Hematopoietic multipotent progenitor cell (in vitro differentiated cells): ENCODE measurements around the gene C22orf15. TPM values are rescaled to one million over a fixed set of nuclear protein-coding genes. Genes with fewer than 3 reads are reported as not detected.

Experiments
- DNase-seq, 3 donors: peaks; one replicate each; pipeline ENCODE4 v3.0.0-alpha.2; 2011 to 2015; ENCODE audit warnings: low read depth in 2 of 3, low spot score in 2 of 3
- total RNA-seq: library from RNA; depleted of rRNA; stranded (reverse); fragments of >200 nt; gene quantifications from one replicate; pipeline ENCODE4 v1.2.3, GENCODE V29; 2012

Gene C22orf15
- total RNA-seq, 1 donor, result 1.6 TPM

- no peak for DNase-seq
These were observed 9.5 kb downstream of the C22orf15 start for GRCh38 chr22:23772315-23772648.

GRCh38 chr22:23772649-23773473 lies 10.1 kb downstream of the C22orf15 start, which contains the start of gene MMP11:
Gene MMP11, plus strand, starts transcription at chr22:23772849. Its CDS starts 22 bp downstream, at chr22:23772871.
- peak in 1 of 3 donors; percentile 44 for DNase-seq

DNA sequence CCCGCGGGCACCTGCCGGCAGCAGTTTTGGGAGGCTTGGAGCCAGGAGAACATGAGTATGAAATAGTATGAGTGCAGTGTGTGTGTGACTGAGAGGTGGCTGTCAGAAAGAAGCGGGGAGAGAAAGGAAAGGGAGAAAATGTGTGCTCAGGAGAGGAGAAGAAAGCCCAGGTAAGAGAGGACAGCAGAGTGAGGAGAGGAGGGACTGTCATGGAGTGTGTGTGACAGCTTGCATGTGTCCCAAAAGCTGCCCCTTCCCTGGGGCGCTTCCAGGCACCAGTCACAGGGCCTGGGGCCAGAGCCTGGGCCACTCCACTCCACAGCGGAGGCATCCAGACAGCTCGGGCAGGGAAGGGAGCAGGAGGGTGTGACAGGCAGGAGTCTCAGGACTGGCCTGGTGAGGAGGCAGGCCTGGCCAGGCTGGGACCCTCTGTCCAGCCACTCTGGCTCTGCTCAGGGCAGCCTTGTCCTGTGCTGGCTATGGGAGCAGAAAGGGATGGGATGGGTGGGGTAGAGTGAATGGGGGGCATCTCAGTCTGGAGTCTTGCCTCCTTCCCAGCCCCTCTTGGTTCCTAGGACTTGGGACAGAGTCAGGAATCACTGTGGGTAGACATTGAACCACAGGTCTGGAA lies 10.8 kb downstream of the C22orf15 start:
- DNase-seq, result no peak

DNA sequence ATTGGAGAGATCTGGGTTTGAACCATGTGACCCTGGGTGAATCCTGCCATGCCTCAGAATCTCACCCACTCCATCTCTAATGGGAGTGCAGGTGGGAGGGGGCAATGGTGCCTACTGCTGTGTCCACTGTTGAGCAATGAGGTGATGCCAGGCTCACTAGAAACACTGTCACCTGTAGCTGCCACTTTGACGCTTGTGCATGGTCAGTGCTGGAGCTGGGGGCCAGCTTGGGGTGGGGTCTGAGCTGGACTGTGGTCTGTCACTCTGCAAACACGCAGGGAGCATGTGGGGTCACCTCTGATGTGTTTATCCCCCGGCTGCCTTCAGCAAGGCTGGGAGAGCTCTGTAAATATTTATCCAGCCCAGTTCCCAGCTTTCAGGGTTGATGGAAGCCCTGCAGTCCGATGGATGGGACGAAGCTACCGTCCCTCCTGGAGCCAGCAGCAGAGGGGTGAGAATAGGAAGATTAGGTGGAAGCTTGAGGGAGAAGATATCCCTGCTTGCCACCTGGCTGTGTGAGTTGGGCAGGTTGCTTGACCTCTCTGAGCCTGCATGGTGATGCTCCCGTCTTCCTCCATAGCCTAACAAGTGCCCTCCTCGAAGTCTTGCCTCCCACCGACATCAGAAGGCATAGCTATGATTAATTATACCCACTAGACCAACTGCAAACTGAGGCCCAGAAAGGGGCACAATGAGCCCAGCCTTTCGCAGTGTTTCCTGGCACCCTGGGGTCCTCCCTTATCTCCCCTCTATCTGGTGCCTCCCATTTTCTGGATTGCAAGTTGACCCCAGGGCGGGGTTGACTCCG lies 11.5 kb downstream of the C22orf15 start:
- DNase-seq, result no peak

GRCh38 chr22:23774922-23775436 lies 12.2 kb downstream of the C22orf15 start:
- DNase-seq, result no peak

DNA sequence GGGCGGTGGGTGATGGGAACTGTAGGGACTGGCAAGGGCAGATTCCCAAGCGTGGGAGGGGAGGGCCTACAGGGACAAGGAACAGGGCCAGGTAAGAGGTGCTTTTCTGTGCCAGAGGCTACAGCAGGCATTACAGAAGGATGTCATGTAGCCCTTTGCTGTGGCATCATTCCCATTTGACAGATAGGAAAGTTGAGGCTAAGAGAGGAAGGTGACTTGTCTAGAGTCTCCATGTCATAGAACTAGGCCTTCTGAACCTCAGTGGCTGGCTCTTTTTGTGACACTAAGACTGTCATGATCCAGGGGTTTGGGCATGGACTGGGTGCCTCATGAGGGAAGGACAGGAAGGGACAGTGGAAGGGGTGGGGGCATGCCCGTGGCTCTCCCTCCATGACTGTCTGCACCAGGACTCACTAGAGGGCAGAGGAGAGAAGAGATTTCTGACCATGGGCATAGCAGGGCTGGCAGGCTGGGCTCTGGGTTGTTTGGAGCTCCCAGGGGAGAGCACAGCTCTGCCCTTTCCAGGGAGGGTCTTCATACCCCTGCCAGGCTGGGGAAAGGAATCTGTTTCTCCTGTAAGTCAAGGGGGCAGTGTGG lies 13.1 kb downstream of the C22orf15 start:
- no peak for DNase-seq

DNA sequence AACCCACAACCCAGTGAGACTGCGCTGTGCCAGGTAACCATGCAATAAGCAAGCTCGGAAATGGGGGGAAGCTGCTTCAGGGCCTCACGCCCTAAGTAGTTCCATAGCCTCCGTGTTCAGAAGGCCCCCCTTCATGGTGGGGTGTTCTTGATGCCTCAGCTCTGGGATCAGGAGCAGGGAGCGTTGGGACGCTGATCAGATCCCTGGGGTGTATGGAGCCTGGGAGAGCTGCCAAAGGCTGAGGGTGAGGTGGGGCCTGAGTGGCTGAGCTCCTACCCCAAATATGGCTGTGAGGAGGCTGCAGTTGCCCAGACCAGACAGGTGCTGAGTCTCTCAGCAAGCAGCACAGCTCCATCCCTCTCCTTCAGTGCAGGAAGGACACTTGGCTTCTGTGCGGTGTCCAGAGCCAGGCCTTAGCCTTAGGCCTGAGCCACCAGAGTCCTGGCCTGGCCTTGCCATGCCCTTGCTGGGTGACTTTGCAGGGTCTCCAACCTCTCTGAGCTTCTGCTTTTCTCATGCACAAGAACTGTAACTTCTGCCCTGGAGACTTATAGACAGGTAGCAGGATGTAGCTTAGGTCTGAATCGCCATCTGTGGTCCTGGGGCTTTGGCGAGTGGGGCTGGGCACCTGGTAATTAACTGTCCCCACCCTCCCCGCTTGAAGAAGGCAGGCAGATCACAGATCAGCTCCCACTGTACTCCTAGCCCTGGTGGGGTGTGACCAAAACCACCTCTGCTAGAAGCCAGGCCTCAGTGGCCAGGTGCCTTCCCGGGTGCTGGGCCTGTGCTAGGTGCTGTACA lies 15.2 kb downstream of the C22orf15 start:
- DNase-seq, result no peak

- no peak for DNase-seq
These were observed 15.7 kb downstream of the C22orf15 start for GRCh38 chr22:23778577-23778900.

- DNase-seq, result no peak
These were observed 16.3 kb downstream of the C22orf15 start for GRCh38 chr22:23779083-23779482.

- DNase-seq, result no peak
These were observed 16.9 kb downstream of the C22orf15 start for GRCh38 chr22:23779731-23780130.

DNA sequence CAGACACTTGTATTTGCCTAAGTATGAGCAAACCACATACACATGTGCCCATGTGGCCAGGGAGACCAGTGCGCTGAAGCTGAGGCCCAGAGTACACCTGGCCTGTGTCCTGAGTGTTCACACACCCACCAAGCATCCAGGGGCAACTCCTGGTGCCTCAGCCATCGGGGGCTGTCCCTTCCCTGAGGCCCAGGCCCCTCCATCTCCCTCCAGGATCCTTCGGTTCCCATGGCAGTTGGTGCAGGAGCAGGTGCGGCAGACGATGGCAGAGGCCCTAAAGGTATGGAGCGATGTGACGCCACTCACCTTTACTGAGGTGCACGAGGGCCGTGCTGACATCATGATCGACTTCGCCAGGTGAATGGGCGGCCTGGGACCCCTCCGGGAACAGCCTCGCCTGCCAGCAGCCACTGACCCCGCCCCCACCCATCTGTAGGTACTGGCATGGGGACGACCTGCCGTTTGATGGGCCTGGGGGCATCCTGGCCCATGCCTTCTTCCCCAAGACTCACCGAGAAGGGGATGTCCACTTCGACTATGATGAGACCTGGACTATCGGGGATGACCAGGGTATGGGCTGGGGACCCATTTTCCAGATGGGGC lies 17.5 kb downstream of the C22orf15 start:
- DNase-seq, result no peak

DNA sequence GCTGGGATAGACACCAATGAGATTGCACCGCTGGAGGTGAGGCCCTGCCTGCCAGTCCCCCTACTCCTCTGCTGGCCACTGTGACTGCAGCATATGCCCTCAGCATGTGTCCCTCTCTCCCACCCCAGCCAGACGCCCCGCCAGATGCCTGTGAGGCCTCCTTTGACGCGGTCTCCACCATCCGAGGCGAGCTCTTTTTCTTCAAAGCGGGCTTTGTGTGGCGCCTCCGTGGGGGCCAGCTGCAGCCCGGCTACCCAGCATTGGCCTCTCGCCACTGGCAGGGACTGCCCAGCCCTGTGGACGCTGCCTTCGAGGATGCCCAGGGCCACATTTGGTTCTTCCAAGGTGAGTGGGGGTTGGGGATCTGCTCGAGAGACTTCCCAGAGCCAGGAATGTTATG lies 18.3 kb downstream of the C22orf15 start:
- DNase-seq, result no peak

DNA sequence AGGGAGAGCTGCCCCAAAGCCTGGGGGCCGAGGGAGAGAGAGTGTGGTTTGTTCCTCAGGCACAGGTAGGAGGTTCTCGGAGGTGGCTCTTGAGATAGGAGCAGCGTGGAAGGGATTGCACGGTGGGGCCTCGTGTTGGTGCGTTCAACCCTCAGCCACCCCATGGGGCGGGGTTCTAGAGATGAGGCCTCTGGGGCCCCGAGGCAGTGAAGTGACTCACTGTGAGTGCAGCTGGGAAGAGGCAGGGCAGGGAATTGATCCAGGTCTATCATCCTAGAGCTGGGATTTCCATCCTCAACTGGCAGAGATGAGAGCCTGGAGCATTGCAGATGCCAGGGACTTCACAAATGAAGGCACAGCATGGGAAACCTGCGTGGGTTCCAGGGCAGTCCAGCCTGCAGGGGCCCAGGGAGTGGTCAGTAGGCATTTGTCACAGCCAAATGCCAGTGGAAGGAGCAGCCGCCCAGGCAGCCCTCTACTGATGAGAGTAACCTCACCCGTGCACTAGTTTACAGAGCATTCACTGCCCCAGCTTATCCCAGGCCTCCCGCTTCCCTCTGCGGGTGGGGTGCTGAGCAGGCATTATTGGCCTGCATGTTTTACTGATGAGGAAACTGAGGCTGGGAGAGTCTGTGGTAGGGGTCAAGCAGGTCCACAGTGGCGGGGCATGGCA lies 18.9 kb downstream of the C22orf15 start:
- no peak for DNase-seq

DNA sequence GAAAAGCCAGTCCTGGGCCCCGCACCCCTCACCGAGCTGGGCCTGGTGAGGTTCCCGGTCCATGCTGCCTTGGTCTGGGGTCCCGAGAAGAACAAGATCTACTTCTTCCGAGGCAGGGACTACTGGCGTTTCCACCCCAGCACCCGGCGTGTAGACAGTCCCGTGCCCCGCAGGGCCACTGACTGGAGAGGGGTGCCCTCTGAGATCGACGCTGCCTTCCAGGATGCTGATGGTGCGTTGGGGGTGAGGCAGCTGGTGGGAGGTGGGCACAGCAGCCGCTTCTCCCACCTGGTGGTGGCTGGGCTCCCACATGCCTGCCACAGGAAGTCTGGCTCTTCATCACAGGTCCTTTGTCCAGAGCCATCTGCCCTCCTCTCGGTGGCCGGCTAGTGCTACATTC lies 19.5 kb downstream of the C22orf15 start:
- DNase-seq, result no peak

DNA sequence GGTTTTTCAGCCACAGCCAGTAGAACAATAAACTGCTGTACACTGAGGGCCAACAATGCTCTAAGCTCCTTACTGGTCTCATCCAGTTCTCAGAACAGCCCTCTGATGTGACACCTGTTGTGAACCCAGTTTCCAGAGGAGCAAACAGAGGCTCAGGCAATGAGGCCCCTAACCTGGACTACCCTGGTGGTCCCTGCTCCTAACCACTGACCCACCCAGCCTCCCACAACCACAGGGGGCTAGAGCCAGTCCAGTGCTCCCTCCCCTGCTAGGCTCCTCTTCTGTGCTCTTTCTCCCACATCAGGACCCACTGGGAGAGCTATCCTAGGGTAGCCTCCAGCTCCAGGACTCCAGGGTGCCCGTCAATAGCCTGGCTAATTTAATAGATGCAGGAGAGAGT lies 19.9 kb downstream of the C22orf15 start:
- no peak for DNase-seq

DNA sequence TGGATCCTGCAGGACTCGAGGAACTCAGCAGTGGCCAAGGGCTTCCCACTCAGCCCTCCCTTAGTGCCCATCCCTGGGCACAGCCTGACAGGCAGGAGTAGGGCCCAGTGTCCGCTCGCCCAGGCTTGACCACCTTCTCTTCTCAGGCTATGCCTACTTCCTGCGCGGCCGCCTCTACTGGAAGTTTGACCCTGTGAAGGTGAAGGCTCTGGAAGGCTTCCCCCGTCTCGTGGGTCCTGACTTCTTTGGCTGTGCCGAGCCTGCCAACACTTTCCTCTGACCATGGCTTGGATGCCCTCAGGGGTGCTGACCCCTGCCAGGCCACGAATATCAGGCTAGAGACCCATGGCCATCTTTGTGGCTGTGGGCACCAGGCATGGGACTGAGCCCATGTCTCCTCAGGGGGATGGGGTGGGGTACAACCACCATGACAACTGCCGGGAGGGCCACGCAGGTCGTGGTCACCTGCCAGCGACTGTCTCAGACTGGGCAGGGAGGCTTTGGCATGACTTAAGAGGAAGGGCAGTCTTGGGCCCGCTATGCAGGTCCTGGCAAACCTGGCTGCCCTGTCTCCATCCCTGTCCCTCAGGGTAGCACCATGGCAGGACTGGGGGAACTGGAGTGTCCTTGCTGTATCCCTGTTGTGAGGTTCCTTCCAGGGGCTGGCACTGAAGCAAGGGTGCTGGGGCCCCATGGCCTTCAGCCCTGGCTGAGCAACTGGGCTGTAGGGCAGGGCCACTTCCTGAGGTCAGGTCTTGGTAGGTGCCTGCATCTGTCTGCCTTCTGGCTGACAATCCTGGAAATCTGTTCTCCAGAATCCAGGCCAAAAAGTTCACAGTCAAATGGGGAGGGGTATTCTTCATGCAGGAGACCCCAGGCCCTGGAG lies 20.7 kb downstream of the C22orf15 start:
- DNase-seq, result no peak

DNA sequence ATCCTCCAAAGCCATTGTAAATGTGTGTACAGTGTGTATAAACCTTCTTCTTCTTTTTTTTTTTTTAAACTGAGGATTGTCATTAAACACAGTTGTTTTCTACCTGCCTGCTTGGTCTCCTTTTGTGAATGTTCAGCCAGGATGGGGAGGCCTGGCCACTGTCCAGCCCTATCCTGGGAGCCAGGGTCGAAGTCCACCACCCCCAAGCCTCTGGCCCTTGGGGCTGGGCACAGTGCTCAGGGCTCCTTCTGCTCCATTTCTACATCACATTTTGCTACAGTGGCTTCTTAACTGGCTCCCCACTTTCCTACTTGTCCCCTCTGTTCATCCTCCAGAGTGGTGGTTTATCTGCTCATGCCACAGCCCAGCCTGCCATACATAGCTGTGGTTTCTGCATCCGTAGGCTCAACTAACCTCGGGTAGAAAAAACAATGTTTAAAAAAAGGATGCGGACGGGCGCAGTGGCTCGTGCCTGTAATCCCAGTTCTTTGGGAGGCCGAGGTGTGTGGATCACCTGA lies 21.5 kb downstream of the C22orf15 start:
- peak in 2 of 3 donors; percentile 66 to 81 for DNase-seq

GRCh38 chr22:23786261-23786710 lies 23.5 kb downstream of the C22orf15 start:
- DNase-seq, result no peak
